ENCODE data around the gene RHBDL1.

DNA sequence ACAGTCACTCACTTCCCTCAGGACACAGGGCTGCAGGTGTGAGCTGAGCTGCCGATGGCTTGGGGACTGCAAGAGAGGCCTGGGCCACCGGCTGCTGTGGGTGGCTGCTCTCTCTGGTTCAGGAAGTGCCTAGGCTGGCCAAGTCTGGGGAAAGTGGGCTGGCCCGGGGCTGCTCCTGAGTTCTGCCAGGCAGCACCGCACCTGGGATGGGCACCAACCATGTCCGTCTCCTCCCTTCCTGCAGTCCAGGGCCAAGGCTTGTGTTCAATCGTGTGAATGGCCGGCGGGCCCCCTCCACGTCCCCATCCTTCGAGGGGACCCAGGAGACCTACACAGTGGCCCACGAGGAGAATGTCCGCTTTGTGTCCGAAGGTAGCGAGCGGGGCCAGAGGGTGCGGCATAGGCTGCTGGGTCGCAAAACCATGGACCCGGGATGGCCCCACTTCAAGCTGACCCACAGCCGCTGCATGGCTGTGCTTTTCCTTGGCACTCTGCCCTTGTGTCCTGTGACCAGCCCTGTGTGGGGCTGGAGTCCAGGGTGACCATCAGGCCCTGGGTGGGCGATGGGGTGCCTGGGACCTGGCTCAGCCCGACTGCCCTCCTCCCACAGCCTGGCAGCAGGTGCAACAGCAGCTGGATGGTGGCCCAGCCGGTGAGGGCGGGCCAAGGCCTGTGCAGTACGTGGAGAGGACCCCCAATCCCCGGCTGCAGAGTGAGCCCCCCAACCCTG is 28.1 kb upstream of the RHBDL1 start:
- no peak for TF ChIP-seq EZH2 (IDR thresholded peaks at IDR 0.05; ENCODE audit: low read length)
- TF ChIP-seq, protein P1, sequence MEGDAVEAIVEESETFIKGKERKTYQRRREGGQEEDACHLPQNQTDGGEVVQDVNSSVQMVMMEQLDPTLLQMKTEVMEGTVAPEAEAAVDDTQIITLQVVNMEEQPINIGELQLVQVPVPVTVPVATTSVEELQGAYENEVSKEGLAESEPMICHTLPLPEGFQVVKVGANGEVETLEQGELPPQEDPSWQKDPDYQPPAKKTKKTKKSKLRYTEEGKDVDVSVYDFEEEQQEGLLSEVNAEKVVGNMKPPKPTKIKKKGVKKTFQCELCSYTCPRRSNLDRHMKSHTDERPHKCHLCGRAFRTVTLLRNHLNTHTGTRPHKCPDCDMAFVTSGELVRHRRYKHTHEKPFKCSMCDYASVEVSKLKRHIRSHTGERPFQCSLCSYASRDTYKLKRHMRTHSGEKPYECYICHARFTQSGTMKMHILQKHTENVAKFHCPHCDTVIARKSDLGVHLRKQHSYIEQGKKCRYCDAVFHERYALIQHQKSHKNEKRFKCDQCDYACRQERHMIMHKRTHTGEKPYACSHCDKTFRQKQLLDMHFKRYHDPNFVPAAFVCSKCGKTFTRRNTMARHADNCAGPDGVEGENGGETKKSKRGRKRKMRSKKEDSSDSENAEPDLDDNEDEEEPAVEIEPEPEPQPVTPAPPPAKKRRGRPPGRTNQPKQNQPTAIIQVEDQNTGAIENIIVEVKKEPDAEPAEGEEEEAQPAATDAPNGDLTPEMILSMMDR (optimal IDR thresholded peaks at IDR 0.05 in 1 of 3, IDR thresholded peaks at IDR 0.05 in 1 of 3, conservative IDR thresholded peaks at IDR 0.05 in 1 of 3; ENCODE audit: extremely low read depth in 1 of 3, insufficient read depth in 2 of 3, low read length in 3 of 3): no peak
